ENCODE results near the gene AP5B1. TPM values are rescaled to one million over a fixed set of nuclear protein-coding genes. Genes with fewer than 3 reads are reported as not detected.

AP5B1 gene
- total RNA-seq, 2 donors from 2014 or later, result 26.3 to 38.4 TPM

DNA sequence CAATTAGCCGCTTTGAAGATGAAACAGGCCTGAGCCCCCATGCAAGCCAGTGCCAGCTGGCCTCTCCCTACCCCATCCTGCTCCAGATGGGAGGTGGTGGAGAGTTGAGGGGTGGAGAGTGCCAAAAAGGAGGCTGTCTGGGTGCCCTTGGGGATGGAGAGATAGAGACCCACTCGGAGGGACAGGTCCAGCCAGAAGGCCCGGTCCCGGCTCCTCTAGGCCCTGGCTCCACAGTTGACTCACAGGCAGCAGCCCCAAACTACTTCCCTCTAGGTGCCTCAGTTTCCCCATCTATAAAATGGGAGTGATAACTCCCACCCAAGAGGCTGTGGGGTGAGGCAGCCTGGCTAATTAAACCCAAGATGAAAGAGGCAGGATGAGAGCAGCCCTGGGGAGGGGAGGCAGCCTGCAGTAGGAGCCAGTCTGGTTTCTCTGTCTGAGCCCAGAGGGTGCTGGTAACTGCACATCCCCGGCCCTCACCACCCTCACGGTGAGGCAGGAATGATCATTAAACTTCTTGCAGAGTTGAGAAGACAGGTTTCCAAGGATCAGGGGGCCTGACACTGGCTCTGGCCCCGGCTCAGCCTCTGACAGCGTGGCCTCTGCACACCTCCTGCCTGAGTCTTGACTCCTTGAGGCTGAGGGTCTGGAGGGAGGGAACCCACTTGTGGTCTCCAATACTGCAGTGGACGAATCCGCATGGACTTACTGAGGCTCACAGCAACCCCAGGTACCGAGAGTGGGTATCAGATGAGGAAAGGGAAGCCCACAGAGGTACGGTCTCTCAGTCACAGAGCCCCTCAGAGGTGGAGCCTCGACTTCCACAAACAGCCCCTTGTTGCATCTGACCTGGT is 1.4 kb upstream of the AP5B1 start:
- DNase-seq (ENCODE audit: low spot score) (no peak), ATAC-seq (ENCODE audit: insufficient number of reproducible peaks, low FRiP score, low read depth) (no peak)
- TF ChIP-seq, protein P1, sequence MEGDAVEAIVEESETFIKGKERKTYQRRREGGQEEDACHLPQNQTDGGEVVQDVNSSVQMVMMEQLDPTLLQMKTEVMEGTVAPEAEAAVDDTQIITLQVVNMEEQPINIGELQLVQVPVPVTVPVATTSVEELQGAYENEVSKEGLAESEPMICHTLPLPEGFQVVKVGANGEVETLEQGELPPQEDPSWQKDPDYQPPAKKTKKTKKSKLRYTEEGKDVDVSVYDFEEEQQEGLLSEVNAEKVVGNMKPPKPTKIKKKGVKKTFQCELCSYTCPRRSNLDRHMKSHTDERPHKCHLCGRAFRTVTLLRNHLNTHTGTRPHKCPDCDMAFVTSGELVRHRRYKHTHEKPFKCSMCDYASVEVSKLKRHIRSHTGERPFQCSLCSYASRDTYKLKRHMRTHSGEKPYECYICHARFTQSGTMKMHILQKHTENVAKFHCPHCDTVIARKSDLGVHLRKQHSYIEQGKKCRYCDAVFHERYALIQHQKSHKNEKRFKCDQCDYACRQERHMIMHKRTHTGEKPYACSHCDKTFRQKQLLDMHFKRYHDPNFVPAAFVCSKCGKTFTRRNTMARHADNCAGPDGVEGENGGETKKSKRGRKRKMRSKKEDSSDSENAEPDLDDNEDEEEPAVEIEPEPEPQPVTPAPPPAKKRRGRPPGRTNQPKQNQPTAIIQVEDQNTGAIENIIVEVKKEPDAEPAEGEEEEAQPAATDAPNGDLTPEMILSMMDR (IDR thresholded peaks at IDR 0.05), result no peak
- Histone ChIP-seq H3K9me3 (no peaks in the 10 kb centered on the region), H3K27ac (peak overlapping the region in 1 of 2 donors; percentile 69), H3K27me3 (replicated peaks; ENCODE audit: insufficient read depth) (peaks cover 3% of the 10 kb centered on the region), H3K36me3 (peaks cover 14% of the 10 kb centered on the region), H3K4me3 (peak overlapping the region; percentile 99), H3K4me1 (ENCODE audit: control insufficient read depth in 1 of 2, low read depth in 2 of 2) (peaks cover 10 to 35% of the 10 kb centered on the region in 2 donors)

DNA sequence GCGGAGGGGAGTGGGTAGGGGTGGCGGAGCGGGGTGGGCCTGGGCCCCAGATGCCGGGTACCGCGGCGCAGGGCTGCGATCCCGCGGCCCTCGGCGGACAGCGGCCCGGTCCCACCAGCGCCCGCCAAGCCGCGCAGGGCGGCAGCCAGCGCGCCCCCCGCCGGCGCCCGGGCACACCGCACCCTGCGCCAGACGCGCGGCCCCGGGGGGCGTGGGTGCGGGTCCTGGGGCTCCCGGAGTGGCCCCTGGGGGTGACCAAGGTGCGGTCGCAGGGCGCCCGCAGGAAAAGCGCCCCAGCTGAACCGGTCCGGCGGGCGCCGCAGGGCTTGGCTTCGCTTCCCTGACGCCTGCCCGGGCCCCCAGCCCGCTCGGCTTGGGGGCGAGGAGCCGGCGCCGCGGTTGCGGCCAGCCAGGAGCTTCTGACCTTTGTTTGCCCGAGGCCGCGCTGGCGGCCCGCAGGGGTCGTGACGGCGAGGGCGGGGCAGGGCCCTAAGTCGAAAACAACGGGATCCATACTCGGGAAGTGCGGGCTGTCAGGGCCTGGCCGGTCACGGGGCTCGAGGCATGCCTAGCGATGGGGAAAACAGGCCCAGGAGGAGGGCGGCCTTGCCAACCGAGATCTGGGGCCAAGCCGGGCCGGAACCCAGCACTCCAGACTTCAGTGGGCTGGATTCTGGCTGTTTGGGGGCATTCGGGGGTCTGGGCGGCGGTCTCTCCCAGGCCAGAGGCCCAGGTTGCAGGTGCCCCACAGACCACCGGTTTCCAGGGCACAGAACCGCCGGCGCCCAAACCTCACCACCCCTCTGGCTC is 581 bp upstream of the AP5B1 start:
- peaks cover 8 to 28% of the 10 kb centered on the region in 2 donors for H3K4me1 ChIP-seq (ENCODE audit: control insufficient read depth in 1 of 2, low read depth in 2 of 2)
- no peak for DNase-seq (ENCODE audit: low spot score)
- no peaks in the 10 kb centered on the region for H3K9me3 ChIP-seq
- ATAC-seq (ENCODE audit: insufficient number of reproducible peaks, low FRiP score, low read depth), result peak; percentile 4
- TF ChIP-seq, protein P1 (IDR thresholded peaks at IDR 0.05), result no peak
- H3K36me3 ChIP-seq, result peaks cover 20% of the 10 kb centered on the region
- peak overlapping the region; percentile 19 to 69 for H3K27ac ChIP-seq
- peaks cover 3% of the 10 kb centered on the region for H3K27me3 ChIP-seq (replicated peaks; ENCODE audit: insufficient read depth)
- H3K4me3 ChIP-seq, result peak overlapping the region; percentile 99

DNA sequence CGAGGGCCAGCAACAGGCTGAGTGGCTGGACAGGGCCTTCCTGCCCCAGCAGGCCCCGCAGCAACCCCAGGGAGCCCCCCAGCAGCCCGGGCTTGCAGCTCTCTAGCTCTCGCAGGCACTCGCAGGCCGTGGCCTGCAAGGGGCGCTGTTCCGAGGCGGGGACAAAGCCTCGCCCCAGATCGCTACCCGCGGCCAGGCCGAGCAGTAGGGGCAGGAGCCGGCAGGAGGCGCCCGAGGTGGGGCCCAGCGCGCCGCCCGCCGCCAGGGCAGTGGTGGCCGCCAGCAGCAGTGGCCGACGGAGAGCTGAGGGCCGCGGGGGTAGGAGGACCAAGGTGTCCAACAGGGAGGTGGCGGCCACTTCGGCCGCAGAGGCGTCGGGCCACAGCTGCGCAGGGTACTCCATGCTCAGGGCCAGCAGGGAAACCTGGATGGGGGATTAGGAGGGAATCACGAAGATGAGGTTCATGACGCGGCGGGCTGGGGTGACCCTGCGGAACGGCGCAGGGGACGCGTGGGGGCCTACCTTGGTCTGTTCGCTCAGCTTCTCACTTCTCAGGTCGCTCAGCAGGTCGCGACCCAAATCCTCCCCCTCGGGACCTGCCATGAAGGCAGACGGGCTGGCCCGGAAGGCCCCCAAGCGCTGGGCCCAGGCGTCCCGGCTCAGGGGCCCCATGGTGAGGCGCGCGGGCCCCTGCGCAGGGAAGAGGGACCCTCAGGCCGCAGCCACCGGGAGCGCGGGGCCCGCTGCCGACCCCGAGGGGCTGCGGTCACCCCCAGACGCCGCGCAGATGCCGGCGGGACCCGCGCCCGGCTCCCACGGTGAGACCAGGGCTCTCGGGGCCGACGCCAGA is 632 bp downstream of the AP5B1 start:
- Histone ChIP-seq H3K4me3 (peak overlapping the region; percentile 99), H3K4me1 (ENCODE audit: control insufficient read depth in 1 of 2, low read depth in 2 of 2) (peaks cover 8 to 23% of the 10 kb centered on the region in 2 donors), H3K36me3 (peaks cover 20% of the 10 kb centered on the region), H3K27me3 (replicated peaks; ENCODE audit: insufficient read depth) (no peaks in the 10 kb centered on the region), H3K9me3 (no peaks in the 10 kb centered on the region), H3K27ac (peak overlapping the region; percentile 64 to 82)
- DNase-seq (ENCODE audit: low spot score), result no peak
- TF ChIP-seq, protein P1 (IDR thresholded peaks at IDR 0.05), result peak; percentile 83
- ATAC-seq (ENCODE audit: insufficient number of reproducible peaks, low FRiP score, low read depth), result peak; percentile 84

DNA sequence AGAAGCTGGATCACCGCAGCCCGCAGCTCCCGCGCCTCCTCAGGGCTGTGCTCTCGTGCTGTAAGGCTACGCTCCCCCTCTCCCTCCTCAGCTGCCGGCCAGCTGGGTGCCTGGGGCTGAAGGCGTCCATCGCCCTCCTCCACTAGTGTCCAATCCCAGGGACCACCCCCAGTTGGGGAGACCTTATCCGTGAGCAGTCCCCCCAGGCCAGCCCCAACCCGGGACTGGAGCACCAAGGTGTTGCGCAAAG is 1.2 kb downstream of the AP5B1 start:
- H3K4me1 ChIP-seq (ENCODE audit: control insufficient read depth in 1 of 2, low read depth in 2 of 2), result peaks cover 8 to 23% of the 10 kb centered on the region in 2 donors
- peaks cover 20% of the 10 kb centered on the region for H3K36me3 ChIP-seq

More for the DNA sequence above, 1.2 kb downstream of the AP5B1 start:
- H3K27me3 ChIP-seq (replicated peaks; ENCODE audit: insufficient read depth), result no peaks in the 10 kb centered on the region
- ATAC-seq (ENCODE audit: insufficient number of reproducible peaks, low FRiP score, low read depth), result no peak
- H3K4me3 ChIP-seq, result peak overlapping the region; percentile 99
- H3K9me3 ChIP-seq, result no peaks in the 10 kb centered on the region
- no peak for DNase-seq (ENCODE audit: low spot score)
- TF ChIP-seq, protein P1 (IDR thresholded peaks at IDR 0.05), result no peak
- H3K27ac ChIP-seq, result peak overlapping the region in 1 of 2 donors; percentile 82

Measured in thoracic aorta (tissue), 2 donors.